ENCODE results near the gene MAST4. TPM values are rescaled to one million over a fixed set of nuclear protein-coding genes. Genes with fewer than 3 reads are reported as not detected.

Gene MAST4
- total and polyA plus RNA-seq, 2 of the 4 experiments (the other 2 are of a cell fraction): 4.8 to 6.8 TPM

GRCh38 chr5:67021521-67021920, 425.3 kb downstream of the MAST4 start:
- Histone ChIP-seq H3K79me1 (ENCODE audit: low read depth in 1 of 2, low read length in 2 of 2) (peaks cover 10 to 30% of the 10 kb centered on the region in 2 experiments; a peak in 3 of 4 replicates), H3K27ac (ENCODE audit: insufficient read depth, low read length) (peak overlapping the region; percentile 16; the same call in 1 of the 2 replicates), H3K36me3 (ENCODE audit: control insufficient read depth, insufficient read depth, low read length) (no peaks in the 10 kb centered on the region), H4K20me1 (ENCODE audit: insufficient read depth, low read length) (peaks cover 3% of the 10 kb centered on the region; the same call in 1 of the 2 replicates), H2BK5ac (ENCODE audit: low read depth, low read length, poor library complexity, severe bottlenecking) (peak overlapping the region; percentile 37), H2AFZ (replicated peaks; ENCODE audit: low read length, poor library complexity) (no peak overlapping the region), H3K23ac (ENCODE audit: low read depth, low read length) (peak overlapping the region; percentile 18; the same call in 1 of the 2 replicates), H3K27me3 (ENCODE audit: control insufficient read depth, insufficient read depth, low read length) (no peaks in the 10 kb centered on the region), H3K4me3 (ENCODE audit: insufficient read depth, low read depth, low read length) (no peak overlapping the region), H2BK15ac (ENCODE audit: low read depth, low read length) (no peak overlapping the region), H3K4me2 (ENCODE audit: low read depth, low read length) (peak overlapping the region; percentile 58; the same call in 1 of the 2 replicates), H4K8ac (ENCODE audit: low read depth in 2 of 2, low read length in 2 of 2) (no peak overlapping the region; a peak in 1 of 4 replicates), H2BK120ac (ENCODE audit: low read depth, low read length) (peak overlapping the region; percentile 31; the same call in 1 of the 2 replicates), H3K4me1 (ENCODE audit: control insufficient read depth, insufficient read depth, low read length) (peaks cover 10% of the 10 kb centered on the region), H4K91ac (ENCODE audit: insufficient read depth, low read depth, low read length) (0 out of 2 replicates have a peak overlapping the region, but pooled peaks have one; percentile 5), H3K9me1 (ENCODE audit: insufficient read depth, low read length) (no peaks in the 10 kb centered on the region), H2AK5ac (ENCODE audit: low read depth, low read length) (no peak overlapping the region), H2BK20ac (ENCODE audit: low read depth, low read length) (0 out of 2 replicates have a peak overlapping the region, but pooled peaks have one; percentile 27), H3K18ac (ENCODE audit: low read depth, low read length) (peak overlapping the region; percentile 97; the same call in 1 of the 2 replicates), H4K5ac (ENCODE audit: low read depth, low read length) (peak overlapping the region; percentile 63; the same call in 1 of the 2 replicates), H2AK9ac (replicated peaks; ENCODE audit: low read depth, low read length, poor library complexity) (no peak overlapping the region), H3K14ac (replicated peaks; ENCODE audit: low read depth, low read length) (no peak overlapping the region), H3K56ac (ENCODE audit: extremely low read depth, insufficient read depth, low read length) (no peak overlapping the region), H3K9me3 (ENCODE audit: control insufficient read depth, insufficient read depth, low read length) (no peaks in the 10 kb centered on the region), H3K4ac (ENCODE audit: low read depth, low read length) (peak overlapping the region; percentile 21; the same call in 1 of the 2 replicates), H3K9ac (ENCODE audit: low read depth, low read length) (no peak overlapping the region)
- CTCF ChIA-PET: no interaction called here
- POLR2A ChIA-PET (ENCODE audit: unreplicated experiment): no interaction called here
- no peak for DNase-seq
- intact Hi-C loops (cut with micrococcal nuclease) (no loop called here), dilution Hi-C loops (cut with HindIII; ENCODE audit: low sequenced_read_pairs, unreplicated experiment) (no loop called here), in situ Hi-C loops (cut with MboI; ENCODE audit: low sequenced_read_pairs) (no loop called here)
- ATAC-seq (ENCODE audit: low read depth): peak; percentile 40; the same call in 1 of the 2 replicates
- TF ChIP-seq MXI1 (IDR thresholded peaks at IDR 0.05; ENCODE audit: borderline replicate concordance, low read depth, low read length) (no peak), MAFK (IDR thresholded peaks at IDR 0.05; ENCODE audit: low read depth, low read length) (no peak), NFE2L2 (IDR thresholded peaks at IDR 0.05; ENCODE audit: low read depth, low read length) (no peak), MAZ (IDR thresholded peaks at IDR 0.05; ENCODE audit: borderline replicate concordance, low read depth, low read length) (no peak), SMC3 (IDR thresholded peaks at IDR 0.05; ENCODE audit: low read depth, low read length) (no peak), CEBPB (IDR thresholded peaks at IDR 0.05; ENCODE audit: low read depth, low read length) (no peak)
- TF ChIP-seq, protein P1, sequence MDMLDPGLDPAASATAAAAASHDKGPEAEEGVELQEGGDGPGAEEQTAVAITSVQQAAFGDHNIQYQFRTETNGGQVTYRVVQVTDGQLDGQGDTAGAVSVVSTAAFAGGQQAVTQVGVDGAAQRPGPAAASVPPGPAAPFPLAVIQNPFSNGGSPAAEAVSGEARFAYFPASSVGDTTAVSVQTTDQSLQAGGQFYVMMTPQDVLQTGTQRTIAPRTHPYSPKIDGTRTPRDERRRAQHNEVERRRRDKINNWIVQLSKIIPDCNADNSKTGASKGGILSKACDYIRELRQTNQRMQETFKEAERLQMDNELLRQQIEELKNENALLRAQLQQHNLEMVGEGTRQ (IDR thresholded peaks at IDR 0.05; ENCODE audit: low read depth, low read length): no peak
- BruUV-seq (replicated peaks): no TSS peak

All from IMR-90 (cell line).